NCI-H748 (cell line): ENCODE results near the gene ENHO.

ENCODE experiments used
- DNase-seq: peaks from one replicate; lab custom pipeline; 2025; ENCODE audit not compliant: unreplicated experiment; lab: John Stamatoyannopoulos, UW

The ENHO gene

GRCh38 chr9:34522971-34523797 is at the start of gene ENHO:
Gene ENHO, minus strand, starts transcription at chr9:34522990. Its CDS starts 1,295 bp downstream, at chr9:34521695.
- peak; percentile 97 for DNase-seq

GRCh38 chr9:34572092-34572491 is 49.3 kb upstream of the ENHO start:
- DNase-seq: no peak

GRCh38 chr9:34571481-34571810 is 48.7 kb upstream of the ENHO start:
- DNase-seq: no peak

- no peak for DNase-seq
Measured at GRCh38 chr9:34570809-34571480, 48.2 kb upstream of the ENHO start.

- DNase-seq: no peak
Measured at GRCh38 chr9:34570376-34570775, 47.6 kb upstream of the ENHO start.

GRCh38 chr9:34568774-34569173 is 46.0 kb upstream of the ENHO start:
- no peak for DNase-seq

GRCh38 chr9:34568133-34568532 is 45.3 kb upstream of the ENHO start:
- no peak for DNase-seq

GRCh38 chr9:34566972-34567371 is 44.2 kb upstream of the ENHO start:
- no peak for DNase-seq

GRCh38 chr9:34566322-34566721 is 43.5 kb upstream of the ENHO start:
- no peak for DNase-seq

GRCh38 chr9:34565856-34566255 is 43.1 kb upstream of the ENHO start:
- no peak for DNase-seq

- no peak for DNase-seq
Measured at GRCh38 chr9:34564617-34565016, 41.8 kb upstream of the ENHO start.

GRCh38 chr9:34563262-34563661 is 40.5 kb upstream of the ENHO start:
- no peak for DNase-seq

GRCh38 chr9:34562135-34562745 is 39.5 kb upstream of the ENHO start:
- no peak for DNase-seq

- no peak for DNase-seq
Measured at GRCh38 chr9:34560599-34561214, 37.9 kb upstream of the ENHO start.

- no peak for DNase-seq
Measured at GRCh38 chr9:34559624-34560455, 37.0 kb upstream of the ENHO start.

- peak; percentile 53 for DNase-seq
Measured at GRCh38 chr9:34558919-34559623, 36.3 kb upstream of the ENHO start.

- no peak for DNase-seq
Measured at GRCh38 chr9:34558364-34558763, 35.6 kb upstream of the ENHO start.

GRCh38 chr9:34557426-34558321 is 34.9 kb upstream of the ENHO start:
- DNase-seq: no peak

GRCh38 chr9:34556949-34557348 is 34.2 kb upstream of the ENHO start:
- no peak for DNase-seq
